ENCODE results near the gene PAGE2B.
"Not testable (repeated sequence)": the region's sequence is repeated elsewhere in the genome, so short reads cannot be mapped to it uniquely, and the experiment has no call there.

Gene PAGE2B, protein sequence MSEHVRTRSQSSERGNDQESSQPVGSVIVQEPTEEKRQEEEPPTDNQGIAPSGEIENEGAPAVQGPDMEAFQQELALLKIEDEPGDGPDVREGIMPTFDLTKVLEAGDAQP
- total RNA-seq: 0.22 to 0.41 reads per million in 2 donors

DNA sequence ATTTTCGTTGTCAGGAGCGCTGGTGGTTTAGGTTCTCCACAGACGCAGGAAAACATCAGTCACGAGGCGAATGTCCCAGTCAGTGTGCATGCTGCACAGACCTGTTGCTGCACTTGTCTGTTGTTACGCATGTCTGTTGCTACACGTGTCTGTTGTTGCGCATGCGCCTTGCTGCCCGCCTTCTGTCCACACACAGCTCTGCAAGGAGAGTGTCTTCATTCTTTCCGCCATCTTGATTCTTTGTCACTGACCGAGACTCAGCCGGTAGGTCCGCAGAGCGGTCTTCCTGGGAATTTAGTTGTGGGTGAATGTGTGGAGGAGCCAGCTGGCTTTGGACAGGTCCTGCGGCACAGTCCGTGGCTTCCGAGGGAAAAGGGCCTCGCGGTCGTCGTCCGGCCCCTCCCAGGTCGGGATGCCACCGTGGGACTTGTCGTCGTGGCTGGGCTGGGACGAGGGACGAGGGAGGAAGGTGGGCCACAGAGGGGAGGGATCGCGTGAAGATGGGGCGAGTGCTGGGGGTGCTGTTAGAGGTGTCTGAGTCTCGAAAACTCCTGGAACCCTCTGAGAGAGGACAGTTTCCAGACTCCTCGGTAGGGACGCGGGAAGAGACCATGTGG is at the start of gene PAGE2B:
TSS of gene PAGE2B (plus strand) at position 180 of the 617 bp plus-strand sequence. CDS start 1,012 bp downstream, outside the sequence.
- no peak for DNase-seq

DNA sequence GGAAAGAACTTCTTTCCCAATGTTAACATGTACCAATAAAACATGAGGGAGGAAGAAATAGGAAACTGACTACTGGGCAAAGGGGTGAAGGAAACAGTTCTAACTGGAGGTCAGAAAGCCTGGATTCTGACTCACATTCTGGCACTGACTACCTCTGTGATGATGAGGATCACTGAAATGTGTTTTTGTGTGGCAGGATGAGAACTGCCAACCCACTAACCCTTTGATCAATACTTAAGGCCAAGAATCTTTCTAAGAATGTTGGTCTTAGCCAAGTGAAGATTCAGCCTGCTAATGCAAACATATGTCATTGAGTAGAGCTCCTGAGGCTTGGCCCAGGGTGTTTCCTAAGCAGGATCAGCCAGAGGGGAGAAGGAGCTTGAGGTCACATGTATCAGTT is 48.7 kb upstream of the PAGE2B start:
- DNase-seq: no peak

DNA sequence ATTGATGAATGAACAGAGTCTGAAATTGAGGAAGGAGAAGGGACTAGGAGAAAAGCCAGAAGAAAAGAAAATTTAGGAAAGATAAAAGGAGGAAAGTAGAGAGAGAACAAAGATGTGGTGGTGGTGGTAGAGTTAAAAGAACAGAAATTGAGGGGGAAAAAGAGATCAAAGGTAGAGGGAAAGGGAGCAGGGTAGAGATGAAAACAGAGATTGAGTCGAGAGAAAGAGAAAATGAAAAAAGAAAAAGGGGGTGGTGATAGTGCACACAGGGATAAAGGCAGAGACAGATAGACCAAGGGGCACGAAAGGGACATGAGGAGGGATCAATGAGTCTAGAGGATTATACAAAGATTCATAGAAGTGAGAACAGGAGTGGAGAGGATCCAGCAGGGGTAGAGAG is 48.0 kb upstream of the PAGE2B start:
- no peak for DNase-seq

DNA sequence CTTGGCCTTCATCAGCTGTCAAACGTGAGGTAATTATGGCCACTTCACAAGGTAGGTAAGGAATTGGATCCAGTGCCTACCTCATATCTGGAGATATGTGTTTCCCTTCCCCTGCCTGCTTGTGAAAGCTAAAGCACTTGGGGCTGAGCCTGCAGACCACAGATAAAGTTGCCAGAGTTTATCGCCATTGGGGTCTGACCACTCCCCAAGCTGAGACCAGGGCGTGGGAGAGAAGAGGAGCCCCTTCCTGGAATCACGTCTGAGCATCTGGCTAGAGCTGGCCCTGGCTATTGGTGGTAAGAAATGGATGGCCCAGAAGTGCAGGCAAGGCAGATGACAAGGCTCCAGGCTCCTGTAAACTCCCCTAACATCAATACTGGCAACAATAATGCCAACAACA is 46.8 kb upstream of the PAGE2B start:
- no peak for DNase-seq

DNA sequence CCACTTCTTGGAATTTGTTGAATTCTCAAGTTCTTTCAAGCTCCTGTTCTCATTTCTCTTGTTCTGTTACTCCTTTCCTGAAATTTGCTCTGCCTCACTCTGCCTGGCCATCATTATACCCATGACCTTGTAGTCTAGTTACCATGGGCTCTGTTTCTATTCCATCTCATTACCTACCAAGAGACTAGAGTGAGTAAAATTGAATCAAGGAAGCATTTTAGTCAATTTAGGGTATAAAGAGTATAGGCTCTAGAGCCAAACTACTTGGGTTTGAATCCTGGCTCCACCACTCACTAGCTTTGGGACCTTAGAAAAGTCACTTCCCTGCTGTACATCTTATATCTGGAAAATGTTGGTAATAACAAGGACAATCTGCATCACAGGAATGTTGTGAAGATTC is 46.2 kb upstream of the PAGE2B start:
- no peak for DNase-seq

DNA sequence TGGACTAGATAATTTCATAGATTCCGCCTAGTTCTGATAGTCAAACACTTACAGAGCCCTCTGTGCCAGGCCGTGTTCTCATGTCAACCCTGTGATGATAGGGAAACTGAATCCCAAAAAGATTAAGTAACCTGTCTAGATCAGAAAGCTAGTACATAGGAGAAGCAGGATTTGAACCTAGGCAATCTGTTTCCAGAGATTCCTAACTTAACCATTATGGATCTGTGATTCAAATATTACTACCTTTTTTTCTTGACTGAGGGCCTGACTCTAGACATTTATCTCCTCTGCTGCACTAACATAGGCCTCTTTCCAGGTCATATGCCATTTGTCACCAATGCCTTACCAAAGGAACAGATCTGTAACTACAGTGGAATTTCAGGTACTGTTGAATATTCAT is 45.5 kb upstream of the PAGE2B start:
- DNase-seq: no peak

DNA sequence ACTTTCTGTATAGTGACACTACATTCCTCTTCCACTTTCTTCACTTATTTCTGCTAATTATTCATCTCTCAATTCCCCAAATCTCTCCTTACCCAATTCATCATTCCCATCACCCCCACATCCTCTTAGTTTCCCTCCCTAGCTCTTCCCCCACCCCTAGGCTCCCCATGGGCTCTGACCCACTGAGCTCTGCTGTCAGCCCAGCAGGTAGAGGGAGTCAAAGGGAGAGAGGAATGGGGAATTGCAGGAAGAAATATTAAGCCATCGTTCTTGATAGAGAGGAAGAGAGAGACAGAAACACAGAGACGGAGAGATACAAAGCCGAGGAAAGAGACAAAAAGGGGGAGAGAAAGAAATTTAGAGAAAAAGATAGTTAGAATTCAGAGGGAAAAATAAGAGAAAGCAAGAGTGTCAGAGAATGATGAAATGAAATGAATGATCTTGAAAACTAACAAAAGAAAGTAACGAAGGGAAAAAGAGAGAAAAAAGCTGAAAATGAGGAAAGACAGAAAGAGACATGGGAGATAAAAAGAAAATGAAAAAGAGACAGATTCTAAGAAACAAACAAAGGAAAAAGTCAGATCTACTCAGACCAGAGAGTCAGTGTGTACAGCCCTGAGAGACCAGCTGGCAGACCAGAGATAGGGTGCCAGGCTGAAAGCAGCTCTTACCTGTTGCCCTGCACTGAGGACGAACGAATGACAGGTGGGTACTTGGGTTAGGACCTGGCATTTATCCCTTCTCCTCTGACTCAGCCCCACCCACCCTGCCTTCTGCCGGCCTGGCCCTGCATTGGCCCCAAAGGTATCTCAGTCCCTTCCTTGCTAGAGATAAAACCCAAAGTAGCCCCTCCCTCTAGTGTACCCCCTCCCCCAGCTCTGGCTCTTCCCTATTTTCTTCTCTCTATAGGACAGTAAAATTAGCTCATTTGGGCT is 44.3 kb upstream of the PAGE2B start, which contains the start of gene ALAS2:
TSS of gene ALAS2 (minus strand) at position 707 of the 935 bp plus-strand sequence. CDS start 4,977 bp downstream, outside the sequence.
- no peak for DNase-seq

DNA sequence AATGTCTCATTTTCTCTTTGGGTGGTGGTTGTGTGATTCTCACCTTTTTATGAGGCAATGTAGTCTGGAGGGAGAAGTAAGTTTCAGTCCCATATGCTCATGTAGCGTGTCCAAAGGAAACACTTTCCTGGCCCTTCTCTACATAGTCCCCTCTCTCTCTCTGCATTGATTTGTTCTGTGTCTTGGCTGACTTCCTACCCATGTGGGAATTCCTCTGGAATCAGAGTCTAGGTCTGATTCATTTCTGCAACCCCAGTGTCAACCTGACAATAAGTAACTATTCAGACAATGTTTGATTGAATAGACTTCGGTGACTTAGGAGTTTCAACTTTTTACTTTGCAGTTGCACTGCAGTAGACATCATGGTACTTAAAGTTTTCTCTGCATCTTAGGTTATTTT is 41.4 kb upstream of the PAGE2B start:
- DNase-seq: no peak

DNA sequence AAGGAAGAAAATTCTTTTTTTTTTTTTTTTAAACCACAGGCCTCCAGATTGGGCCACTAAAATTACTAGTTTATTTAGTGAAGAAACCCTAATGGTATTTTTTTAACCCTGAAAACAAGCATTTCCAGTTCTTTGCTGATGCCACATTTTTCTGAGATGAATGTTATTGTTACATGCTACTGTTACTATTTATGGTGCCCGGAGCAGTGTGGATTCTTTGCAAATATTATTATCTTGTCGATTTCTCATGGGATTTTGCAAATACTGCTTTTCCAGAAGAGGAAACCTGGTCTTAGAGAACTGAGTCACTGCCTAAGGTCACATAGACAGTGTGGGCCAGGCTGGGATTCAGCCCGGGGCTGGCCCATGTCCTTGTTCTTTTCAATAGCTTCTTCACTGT is 35.4 kb upstream of the PAGE2B start:
- no peak for DNase-seq

DNA sequence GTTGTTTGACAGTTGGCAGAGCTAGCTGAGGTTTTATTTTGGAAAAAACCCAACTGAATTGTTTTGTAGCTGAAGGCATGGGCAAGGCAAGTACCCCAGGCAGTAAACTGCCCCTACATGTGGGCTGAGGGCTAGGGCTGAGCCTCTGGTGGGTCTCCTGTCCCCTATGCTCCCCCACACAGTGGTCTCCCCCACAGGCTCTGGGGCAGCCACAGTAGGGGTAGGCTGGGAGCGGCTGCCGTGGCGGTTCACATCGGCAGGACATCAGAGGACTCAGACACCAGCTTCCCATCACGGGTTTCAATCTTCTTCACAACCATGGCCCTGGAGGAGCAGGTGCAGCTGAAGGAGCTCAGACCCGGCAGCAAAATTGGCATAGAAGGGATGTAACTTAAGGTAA is 33.3 kb upstream of the PAGE2B start:
- DNase-seq: no peak

DNA sequence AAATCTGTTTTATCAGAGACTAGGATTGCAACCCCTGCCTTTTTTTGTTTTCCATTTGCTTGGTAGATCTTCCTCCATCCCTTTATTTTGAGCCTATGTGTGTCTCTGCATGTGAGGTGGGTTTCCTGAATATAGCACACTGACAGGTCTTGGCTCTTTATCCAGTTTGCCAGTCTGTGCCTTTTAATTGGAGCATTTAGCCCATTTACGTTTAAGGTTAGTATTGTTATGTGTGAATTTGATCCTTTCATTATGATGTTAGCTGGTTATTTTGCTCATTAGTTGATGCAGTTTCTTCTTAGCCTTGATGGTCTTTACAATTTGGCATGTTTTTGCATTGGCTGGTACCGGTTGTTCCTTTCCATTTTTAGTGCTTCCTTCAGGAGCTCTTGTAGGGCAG is 24.2 kb upstream of the PAGE2B start:
- not testable (repeated sequence) for DNase-seq

DNA sequence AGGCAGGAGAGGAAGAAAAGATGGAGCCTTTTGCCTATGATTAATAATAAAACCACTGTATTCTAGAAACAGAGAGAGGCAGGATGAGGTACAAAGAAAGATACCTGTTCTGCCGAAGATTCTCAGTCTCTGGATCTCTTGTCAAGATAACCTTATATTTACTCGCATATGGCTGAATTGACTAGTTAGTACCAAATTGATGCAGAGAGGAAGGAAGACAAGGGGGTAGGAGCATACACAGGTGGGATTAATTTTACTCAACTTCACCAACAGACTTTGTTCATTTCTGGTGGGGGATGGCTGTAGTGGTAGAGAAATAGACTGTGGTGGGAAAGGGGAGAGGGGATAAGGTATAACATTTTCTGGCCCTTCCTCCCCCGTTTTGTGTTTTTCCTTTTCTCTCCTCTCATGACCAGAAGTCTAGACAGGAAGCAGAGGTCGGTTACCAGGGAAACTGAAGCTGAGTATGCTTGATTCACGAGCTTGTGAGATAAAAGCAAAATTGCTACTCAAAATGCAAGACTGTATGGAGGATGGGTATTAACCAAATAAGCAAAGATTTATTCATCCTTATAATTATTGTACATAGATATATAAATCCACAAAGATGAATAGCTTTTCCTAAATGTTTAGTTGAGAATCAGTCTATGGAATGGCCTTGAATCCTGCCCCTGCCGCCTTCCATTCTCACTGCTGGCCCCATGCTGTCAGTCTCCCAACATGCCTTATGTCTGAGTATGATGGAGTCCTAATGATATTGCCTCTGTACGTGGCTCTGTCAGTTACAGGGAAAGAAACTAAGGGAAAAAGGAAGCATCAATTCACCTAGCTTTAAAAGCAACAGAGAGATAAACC is 17.8 kb upstream of the PAGE2B start:
- DNase-seq: no peak

DNA sequence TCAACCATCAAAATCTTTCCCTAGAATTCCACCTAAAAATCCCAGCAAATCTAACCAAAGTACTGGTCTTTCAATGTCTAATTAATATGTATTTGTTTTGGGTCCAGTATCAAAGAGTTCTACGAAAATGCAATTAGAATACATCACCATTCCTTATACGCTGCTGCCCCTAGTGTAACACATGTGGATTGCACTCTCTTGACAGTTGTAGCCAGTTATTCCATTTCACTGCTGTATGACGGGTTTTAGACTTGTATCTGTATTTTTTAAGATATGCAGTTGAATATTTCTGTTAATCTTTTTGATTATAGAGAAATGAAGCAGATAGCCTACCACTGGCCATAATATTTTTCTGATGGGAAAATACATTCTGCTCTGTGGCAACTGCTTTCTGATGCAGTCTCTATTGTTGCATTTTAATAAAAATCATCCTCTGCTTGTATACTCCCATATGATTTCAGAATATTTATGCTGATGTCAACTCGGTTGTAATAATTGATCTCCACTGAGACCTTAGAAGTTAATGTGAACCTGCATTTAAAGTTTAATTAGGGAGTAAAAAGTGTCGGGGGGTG is 17.1 kb upstream of the PAGE2B start:
- DNase-seq: no peak

DNA sequence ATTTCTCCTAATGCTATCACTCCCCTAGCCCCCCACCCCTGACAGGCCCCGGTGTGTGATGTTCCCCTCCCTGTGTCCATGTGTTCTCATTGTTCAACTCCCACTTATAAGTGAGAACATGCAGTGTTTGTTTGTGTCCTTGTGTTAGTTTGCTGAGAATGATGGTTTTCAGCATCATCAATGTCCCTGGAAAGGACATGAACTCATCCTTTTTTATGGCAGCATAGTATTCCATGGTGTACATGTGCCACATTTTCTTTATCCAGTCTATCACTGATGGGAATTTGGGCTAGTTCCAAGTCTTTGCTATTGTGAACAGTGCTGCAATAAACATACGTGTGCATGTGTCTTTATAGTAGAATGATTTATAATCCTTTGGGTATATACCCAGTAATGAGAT is 7.7 kb upstream of the PAGE2B start:
- not testable (repeated sequence) for DNase-seq

DNA sequence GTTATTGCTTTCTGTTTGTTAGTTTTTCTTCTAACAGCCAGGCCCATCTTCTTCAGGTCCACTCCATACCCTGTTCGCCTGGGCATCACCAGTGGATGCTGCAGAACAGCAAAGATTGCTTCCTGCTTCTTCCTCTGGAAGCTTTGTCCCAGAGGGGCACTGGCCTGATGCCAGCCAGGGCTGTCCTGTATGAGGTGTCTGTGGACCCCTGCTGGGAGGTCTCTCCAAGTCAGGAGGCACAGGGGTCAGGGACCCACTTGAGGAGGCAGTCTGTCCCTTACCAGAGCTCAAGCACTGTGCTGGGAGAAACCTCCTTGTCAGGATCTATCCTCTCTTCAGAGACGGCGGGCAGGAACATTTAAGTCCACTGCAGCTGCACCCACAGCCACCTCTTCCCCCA is 2.5 kb upstream of the PAGE2B start:
- DNase-seq: no peak

DNA sequence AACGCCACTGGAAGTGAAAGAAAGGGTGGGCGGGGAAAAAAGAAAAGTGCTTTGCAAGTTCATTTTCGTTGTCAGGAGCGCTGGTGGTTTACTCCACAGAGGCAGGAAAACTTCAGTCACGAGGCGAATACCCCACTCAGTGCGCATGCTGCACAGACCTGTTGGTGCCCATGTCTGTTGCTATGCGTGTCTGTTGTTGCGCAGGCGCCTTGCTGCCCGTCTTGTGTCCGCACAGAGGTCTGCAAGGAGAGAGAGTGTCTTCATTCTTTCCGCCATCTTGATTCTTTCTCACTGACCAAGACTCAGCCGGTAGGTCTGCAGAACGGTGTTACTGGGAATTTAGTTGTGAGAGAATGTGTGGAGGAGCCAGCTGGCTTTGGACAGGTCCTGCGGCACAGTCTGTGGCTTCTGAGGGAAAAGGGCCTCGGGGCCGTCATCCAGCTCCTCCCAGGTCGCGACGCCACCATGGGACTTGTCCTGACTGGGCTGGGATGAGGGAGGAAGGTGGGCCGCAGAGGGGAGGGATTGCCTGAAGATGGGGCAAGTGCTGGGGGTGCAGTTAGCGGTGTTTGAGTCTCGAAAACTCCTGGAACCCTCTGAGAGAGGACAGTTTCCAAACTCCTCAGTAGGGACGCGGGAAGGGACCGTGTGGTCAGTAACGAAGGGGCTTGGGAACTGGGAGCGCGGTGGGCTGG is 14.1 kb downstream of the PAGE2B start, which contains the start of gene PAGE2:
TSS of gene PAGE2 (plus strand) at position 224 of the 695 bp plus-strand sequence. CDS start 1,003 bp downstream, outside the sequence.
- no peak for DNase-seq

DNA sequence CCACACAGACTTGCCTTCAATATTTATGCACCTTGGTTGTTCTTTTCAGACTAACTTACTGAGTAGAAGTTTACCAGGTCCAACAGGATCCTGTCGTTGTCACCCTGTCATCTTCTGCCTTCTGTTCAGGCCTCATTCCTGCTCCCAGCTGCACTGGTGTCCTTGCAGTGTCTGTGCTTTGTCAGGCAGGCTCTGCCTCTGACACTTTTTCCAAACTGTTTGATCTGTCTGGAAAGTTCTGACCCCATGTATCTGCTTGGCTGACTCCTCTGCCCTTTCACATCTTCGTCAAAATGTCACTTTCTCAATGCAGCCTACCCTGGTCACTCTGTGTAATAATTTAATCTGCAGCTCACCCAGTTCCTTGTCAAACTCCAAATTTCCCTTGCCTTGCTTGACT is 23.9 kb downstream of the PAGE2B start:
- DNase-seq: no peak

DNA sequence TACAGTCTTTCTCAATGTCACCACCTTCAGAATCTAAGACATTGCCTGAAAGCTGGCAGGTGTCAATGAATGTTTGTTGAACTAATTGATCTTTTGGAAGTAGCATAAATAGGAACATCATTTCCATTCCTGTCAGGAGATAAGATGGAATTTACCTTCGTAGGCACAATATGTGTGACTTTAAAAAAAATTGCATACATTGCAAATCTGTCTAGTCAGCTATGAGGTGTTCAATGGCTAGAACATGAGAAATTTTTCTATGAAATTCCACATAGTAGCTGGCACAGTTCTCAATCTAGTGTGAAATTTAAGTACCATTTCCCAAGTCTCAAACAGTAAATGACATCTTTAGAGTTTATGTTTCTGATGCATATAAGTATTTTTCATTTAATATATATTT is 24.3 kb downstream of the PAGE2B start:
- no peak for DNase-seq

DNA sequence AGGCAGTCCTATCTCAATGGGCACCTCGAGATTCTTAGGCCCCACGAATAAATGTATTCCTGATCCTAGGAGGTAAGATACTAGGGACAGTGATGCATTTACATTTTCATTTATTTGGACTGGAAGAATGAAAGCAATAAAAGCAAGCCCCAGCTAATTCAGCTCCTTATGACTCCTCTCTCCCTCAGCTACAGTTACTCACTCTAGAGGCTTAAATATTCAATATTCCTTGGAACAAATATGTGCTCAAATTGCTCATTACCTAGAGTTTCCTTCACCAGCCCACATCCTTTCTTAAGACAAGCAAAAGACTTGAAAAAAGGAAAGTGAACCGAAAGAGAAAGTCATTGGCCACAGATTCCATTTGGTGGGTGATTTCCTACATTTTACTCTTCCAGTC is 27.9 kb downstream of the PAGE2B start:
- DNase-seq: no peak

DNA sequence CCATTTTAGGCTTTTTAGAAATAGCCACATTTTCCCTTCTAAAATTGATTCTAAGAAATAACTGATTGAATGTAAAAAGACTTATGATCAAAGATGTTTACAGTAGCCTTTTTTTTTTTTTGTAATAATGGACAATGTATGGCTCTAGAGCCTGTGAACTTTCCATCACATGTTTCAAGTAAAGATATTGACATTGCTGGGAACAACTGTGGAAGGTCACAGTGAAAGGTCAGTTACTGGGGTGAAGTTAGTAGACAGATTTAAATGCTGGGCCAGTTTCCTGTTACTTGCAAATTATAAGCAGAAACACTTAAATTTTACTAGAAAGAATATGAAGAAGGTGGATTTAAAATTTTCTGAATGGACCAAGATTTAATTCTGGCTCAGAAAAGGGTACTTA is 32.4 kb downstream of the PAGE2B start:
- no peak for DNase-seq

DNA sequence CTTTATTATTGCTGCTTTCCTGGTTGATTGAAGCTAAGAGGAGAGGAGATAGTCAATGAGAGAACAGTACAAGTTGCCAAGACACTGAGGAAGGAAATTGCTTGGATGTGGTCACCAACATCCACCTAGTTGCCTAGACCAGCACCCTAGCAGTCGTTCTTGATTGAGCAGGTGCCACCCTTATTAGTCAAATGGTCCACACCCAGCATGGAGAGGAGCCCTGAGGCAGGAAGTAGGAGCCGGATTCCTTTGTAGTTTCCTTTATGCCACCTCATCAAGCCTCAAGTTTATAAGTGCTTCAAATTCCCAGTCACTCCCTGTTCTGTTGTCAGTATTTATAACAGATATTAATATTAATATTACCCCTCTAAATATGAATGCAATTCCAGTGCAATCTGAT is 33.1 kb downstream of the PAGE2B start:
- DNase-seq: no peak

DNA sequence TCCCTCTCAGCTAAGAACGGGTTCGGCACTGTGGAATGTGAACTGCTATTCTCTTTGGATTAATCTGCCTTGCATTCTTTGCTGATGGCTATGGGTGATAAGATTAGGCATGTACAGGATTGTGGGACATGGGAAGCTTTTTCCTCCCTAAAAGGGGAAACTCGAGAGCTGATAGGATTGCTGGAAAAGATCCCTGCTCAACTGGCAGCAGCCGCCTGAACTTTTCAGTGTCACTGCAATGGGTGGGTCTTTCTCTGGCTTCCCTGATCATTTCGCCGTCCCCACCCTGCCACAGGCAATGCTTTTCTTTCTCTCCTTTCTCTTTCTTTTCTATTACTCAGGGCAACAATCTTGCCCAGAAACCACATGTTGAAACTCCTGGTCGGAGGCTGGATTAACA is 34.5 kb downstream of the PAGE2B start:
- DNase-seq: no peak

Measured in activated gamma-delta T cell (primary cell).